ENCODE data around the gene COL13A1.

DNA sequence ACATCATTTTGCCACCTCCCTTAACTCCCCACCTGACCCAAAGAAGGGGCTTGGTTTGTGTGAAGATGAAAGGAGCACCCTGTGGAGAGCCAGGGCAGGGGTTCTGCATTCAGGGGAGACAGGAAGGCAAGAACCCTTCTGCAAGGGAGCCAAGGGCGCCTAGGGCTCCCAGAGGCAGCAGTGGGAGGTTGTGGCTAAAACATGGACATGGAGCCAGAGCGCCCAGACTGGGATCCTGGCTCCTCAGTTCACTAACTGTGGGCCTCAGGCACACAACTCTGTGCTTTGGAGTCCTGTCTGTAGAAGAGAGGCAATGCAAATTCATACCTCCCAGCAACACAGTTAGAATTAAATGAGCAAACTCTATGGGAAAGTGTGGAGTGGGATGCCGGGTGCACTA lies 127.9 kb downstream of the COL13A1 start:
- TF ChIP-seq, protein P1, sequence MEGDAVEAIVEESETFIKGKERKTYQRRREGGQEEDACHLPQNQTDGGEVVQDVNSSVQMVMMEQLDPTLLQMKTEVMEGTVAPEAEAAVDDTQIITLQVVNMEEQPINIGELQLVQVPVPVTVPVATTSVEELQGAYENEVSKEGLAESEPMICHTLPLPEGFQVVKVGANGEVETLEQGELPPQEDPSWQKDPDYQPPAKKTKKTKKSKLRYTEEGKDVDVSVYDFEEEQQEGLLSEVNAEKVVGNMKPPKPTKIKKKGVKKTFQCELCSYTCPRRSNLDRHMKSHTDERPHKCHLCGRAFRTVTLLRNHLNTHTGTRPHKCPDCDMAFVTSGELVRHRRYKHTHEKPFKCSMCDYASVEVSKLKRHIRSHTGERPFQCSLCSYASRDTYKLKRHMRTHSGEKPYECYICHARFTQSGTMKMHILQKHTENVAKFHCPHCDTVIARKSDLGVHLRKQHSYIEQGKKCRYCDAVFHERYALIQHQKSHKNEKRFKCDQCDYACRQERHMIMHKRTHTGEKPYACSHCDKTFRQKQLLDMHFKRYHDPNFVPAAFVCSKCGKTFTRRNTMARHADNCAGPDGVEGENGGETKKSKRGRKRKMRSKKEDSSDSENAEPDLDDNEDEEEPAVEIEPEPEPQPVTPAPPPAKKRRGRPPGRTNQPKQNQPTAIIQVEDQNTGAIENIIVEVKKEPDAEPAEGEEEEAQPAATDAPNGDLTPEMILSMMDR (IDR thresholded peaks at IDR 0.05): no peak
- no peak for TF ChIP-seq EP300 (IDR thresholded peaks at IDR 0.05)
